ENCODE results near the gene SPTBN1. TPM values are rescaled to one million over a fixed set of nuclear protein-coding genes. Genes with fewer than 3 reads are reported as not detected.

SPTBN1 gene
- total and polyA plus RNA-seq, 2 of the 13 experiments (the other 11 are each of a cell fraction or from before 2014, with no cell fraction given) = 123 to 299 TPM

DNA sequence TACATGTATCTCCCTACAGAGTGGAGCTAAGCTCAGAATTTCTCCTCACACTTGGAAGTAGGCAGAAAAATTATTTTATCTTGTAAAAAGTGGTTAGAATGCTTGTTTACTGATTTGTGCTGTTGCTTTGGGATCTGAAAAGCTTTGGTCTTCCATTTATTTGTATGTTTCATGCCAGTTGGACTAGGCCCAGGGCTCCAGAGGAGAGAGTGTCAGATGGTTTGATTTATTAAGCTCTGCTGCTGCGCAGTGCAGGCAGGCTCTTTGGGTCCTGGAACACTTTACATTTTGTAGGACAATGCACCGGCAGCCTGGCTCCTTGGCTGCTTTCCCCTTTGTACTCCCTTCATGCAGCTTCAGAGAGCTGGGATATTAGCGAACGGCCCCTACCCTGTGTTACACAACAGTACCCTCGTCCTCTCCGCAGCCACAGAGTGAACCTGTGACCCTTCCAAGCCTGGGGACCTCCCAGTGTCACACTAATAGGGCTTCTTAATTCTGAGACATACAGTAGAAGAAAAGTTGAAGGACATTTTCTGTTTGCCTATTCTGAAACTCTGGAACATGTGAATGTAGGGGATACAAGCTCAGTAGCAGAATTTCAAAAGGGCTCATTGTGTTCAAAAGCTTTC is 210.6 kb downstream of the SPTBN1 start (continued):
- TF ChIP-seq IKZF1 (IDR thresholded peaks at IDR 0.05) (no peak), CENPT (CRISPR knock-in tag; IDR thresholded peaks at IDR 0.05; ENCODE audit: low read depth) (no peak), ZNF766 (CRISPR knock-in tag; IDR thresholded peaks at IDR 0.05; ENCODE audit: borderline replicate concordance) (no peak), RFXANK (CRISPR knock-in tag; IDR thresholded peaks at IDR 0.05) (no peak), BCL6 (CRISPR knock-in tag; IDR thresholded peaks at IDR 0.05) (peak; percentile 78), SMAD9 (CRISPR knock-in tag; IDR thresholded peaks at IDR 0.05) (no peak), THYN1 (CRISPR knock-in tag; IDR thresholded peaks at IDR 0.05; ENCODE audit: borderline replicate concordance, low read depth) (no peak), ZNF549 (CRISPR knock-in tag; IDR thresholded peaks at IDR 0.05) (no peak), PBX2 (CRISPR knock-in tag; IDR thresholded peaks at IDR 0.05) (no peak), KLF16 (CRISPR knock-in tag; IDR thresholded peaks at IDR 0.05) (peak in 1 of 2 experiments; percentile 51; a peak in 1 of 4 replicates), ZNF850 (CRISPR knock-in tag; conservative IDR thresholded peaks at IDR 0.05) (no peak), ZNF337 (CRISPR knock-in tag; IDR thresholded peaks at IDR 0.05; ENCODE audit: borderline replicate concordance, low read depth) (no peak), DPF2 (CRISPR knock-in tag; IDR thresholded peaks at IDR 0.05; ENCODE audit: borderline replicate concordance, low read depth) (peak; percentile 70), ZNF496 (CRISPR knock-in tag; IDR thresholded peaks at IDR 0.05; ENCODE audit: insufficient replicate concordance) (no peak), ONECUT2 (CRISPR knock-in tag; IDR thresholded peaks at IDR 0.05) (no peak), SIX4 (CRISPR knock-in tag; IDR thresholded peaks at IDR 0.05) (0 out of 2 replicates have a peak, but pooled peaks have one; percentile 51), DMTF1 (CRISPR knock-in tag; IDR thresholded peaks at IDR 0.05) (no peak), PATZ1 (CRISPR knock-in tag; IDR thresholded peaks at IDR 0.05) (peak; percentile 84), ISL2 (CRISPR knock-in tag; IDR thresholded peaks at IDR 0.05) (peak; percentile 96), ZNF644 (CRISPR knock-in tag; IDR thresholded peaks at IDR 0.05; ENCODE audit: low read depth) (peak; percentile 65), ZNF468 (CRISPR knock-in tag; IDR thresholded peaks at IDR 0.05) (no peak), TGIF2 (CRISPR knock-in tag; IDR thresholded peaks at IDR 0.05) (peak; percentile 68; the same call in 1 of the 2 replicates)
- TF ChIP-seq, protein P1, sequence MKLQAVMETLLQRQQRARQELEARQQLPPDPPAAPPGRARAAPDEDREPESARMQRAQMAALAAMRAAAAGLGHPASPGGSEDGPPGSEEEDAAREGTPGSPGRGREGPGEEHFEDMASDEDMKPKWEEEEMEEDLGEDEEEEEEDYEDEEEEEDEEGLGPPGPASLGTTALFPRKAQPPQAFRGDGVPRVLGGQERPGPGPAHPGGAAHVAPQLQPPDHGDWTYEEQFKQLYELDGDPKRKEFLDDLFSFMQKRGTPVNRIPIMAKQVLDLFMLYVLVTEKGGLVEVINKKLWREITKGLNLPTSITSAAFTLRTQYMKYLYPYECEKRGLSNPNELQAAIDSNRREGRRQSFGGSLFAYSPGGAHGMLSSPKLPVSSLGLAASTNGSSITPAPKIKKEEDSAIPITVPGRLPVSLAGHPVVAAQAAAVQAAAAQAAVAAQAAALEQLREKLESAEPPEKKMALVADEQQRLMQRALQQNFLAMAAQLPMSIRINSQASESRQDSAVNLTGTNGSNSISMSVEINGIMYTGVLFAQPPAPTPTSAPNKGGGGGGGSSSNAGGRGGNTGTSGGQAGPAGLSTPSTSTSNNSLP (IDR thresholded peaks at IDR 0.05; ENCODE audit: low read depth, low read length) = no peak
- TF ChIP-seq, protein P2, sequence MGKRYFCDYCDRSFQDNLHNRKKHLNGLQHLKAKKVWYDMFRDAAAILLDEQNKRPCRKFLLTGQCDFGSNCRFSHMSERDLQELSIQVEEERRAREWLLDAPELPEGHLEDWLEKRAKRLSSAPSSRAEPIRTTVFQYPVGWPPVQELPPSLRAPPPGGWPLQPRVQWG (CRISPR knock-in tag; IDR thresholded peaks at IDR 0.05; ENCODE audit: borderline replicate concordance, low read depth) = no peak
